IMR-90 (cell line): ENCODE measurements around the gene TNPO2. TPM values are rescaled to one million over a fixed set of nuclear protein-coding genes. Genes with fewer than 3 reads are reported as not detected.

ENCODE experiments used
- ATAC-seq: fragments of 200-7000 bp; cut with Tn5 transposase; 2 replicates; pipeline ENCODE4 v1.9.1; 2020; ENCODE audit warnings: low read depth, mild to moderate bottlenecking, moderate library complexity
- BruUV-seq: library from RNA; stranded (reverse); fragments of 400-500 nt; replicated peaks from 2 replicates; lab custom pipeline; 2021; lab: Mats Ljungman, UMichigan
- CTCF ChIA-PET: fragments of 300-600 bp; formaldehyde crosslinking; extraction: SDS; loops from one replicate; lab custom pipeline; 2021; ENCODE audit warnings: antibody characterized with exemption; lab: Yijun Ruan, JAX
- POLR2A ChIA-PET: fragments of 300-600 bp; sonication (Branson Sonifier 250); formaldehyde crosslinking; loops from one replicate; lab custom pipeline; 2022; ENCODE audit warnings: antibody characterized with exemption; ENCODE audit not compliant: unreplicated experiment; lab: Charles Lee
- DNase-seq: peaks from one replicate; pipeline ENCODE4 v3.0.0; 2013
- H2AFZ ChIP-seq: replicated peaks from 2 replicates; pipeline ENCODE3; 2013; ENCODE audit warnings: low read length, mild to moderate bottlenecking; ENCODE audit not compliant: poor library complexity
- H2AK5ac ChIP-seq: 2 replicates; pipeline ENCODE4 v1.6.1; 2013; ENCODE audit warnings: low read depth, low read length, inconsistent platforms
- H2AK9ac ChIP-seq: replicated peaks from 2 replicates; pipeline ENCODE3; 2013; ENCODE audit warnings: mild to moderate bottlenecking, low read depth, low read length, moderate library complexity; ENCODE audit not compliant: poor library complexity
- H2BK120ac ChIP-seq: 2 replicates; pipeline ENCODE4 v1.6.1; 2013; ENCODE audit warnings: low read depth, low read length, inconsistent platforms
- H2BK15ac ChIP-seq: 3 replicates; pipeline ENCODE4 v1.6.1; 2013; ENCODE audit warnings: low read depth, low read length, inconsistent platforms
- H2BK20ac ChIP-seq: 2 replicates; pipeline ENCODE4 v1.6.1; 2013; ENCODE audit warnings: low read depth, mild to moderate bottlenecking, inconsistent platforms, low read length, moderate library complexity
- H2BK5ac ChIP-seq: 2 replicates; pipeline ENCODE4 v1.6.1; 2013; ENCODE audit warnings: mild to moderate bottlenecking, low read depth, low read length, inconsistent platforms; ENCODE audit not compliant: poor library complexity, severe bottlenecking
- H3K14ac ChIP-seq: replicated peaks from 2 replicates; pipeline ENCODE4 v1.6.1; 2013; ENCODE audit warnings: low read depth, low read length, inconsistent platforms
- H3K18ac ChIP-seq: 2 replicates; pipeline ENCODE4 v1.6.1; 2013; ENCODE audit warnings: low read depth, low read length, control low read depth
- H3K23ac ChIP-seq: 2 replicates; pipeline ENCODE4 v1.6.1; 2013; ENCODE audit warnings: low read depth, low read length, inconsistent platforms
- H3K27ac ChIP-seq: 2 replicates; pipeline ENCODE4 v1.5.1; 2013; ENCODE audit warnings: mild to moderate bottlenecking, control low read depth, low read length; ENCODE audit not compliant: insufficient read depth
- H3K27me3 ChIP-seq: 2 replicates; pipeline ENCODE4 v1.6.1; 2013; ENCODE audit warnings: low read length; ENCODE audit not compliant: control insufficient read depth, insufficient read depth
- H3K36me3 ChIP-seq: 2 replicates; pipeline ENCODE4 v1.6.1; 2013; ENCODE audit warnings: low read length, mixed read lengths; ENCODE audit not compliant: control insufficient read depth, insufficient read depth
- H3K4ac ChIP-seq: 2 replicates; pipeline ENCODE4 v1.6.1; 2013; ENCODE audit warnings: low read depth, low read length, inconsistent platforms
- H3K4me1 ChIP-seq: 2 replicates; pipeline ENCODE4 v1.6.1; 2013; ENCODE audit warnings: low read length, mixed read lengths; ENCODE audit not compliant: control insufficient read depth, insufficient read depth
- H3K4me2 ChIP-seq: 2 replicates; pipeline ENCODE4 v1.6.1; 2013; ENCODE audit warnings: low read depth, mild to moderate bottlenecking, control low read depth, low read length, moderate library complexity
- H3K4me3 ChIP-seq: 2 replicates; pipeline ENCODE4 v1.5.1; 2013; ENCODE audit warnings: low read depth, mild to moderate bottlenecking, control low read depth, low read length, moderate library complexity; ENCODE audit not compliant: insufficient read depth
- H3K56ac ChIP-seq: 2 replicates; pipeline ENCODE4 v1.6.1; 2013; ENCODE audit warnings: low read length, inconsistent platforms; ENCODE audit not compliant: insufficient read depth; ENCODE audit errors: extremely low read depth
- H3K79me1 ChIP-seq, 2 experiments: 2 replicates each; pipeline ENCODE4 v1.6.1; 2013; ENCODE audit warnings: low read length in 2 of 2, inconsistent platforms in 1 of 2, low read depth in 1 of 2
- H3K9ac ChIP-seq: 2 replicates; pipeline ENCODE4 v1.6.1; 2013; ENCODE audit warnings: low read depth, low read length, control low read depth
- H3K9me1 ChIP-seq: 2 replicates; pipeline ENCODE4 v1.6.1; 2013; ENCODE audit warnings: low read length, inconsistent platforms; ENCODE audit not compliant: insufficient read depth
- H3K9me3 ChIP-seq: 2 replicates; pipeline ENCODE4 v1.6.1; 2013; ENCODE audit warnings: low read length; ENCODE audit not compliant: control insufficient read depth, insufficient read depth
- H4K20me1 ChIP-seq: 2 replicates; pipeline ENCODE4 v1.6.1; 2013; ENCODE audit warnings: low read length, inconsistent platforms; ENCODE audit not compliant: insufficient read depth
- H4K5ac ChIP-seq: 2 replicates; pipeline ENCODE4 v1.6.1; 2013; ENCODE audit warnings: mild to moderate bottlenecking, low read depth, low read length, control low read depth
- H4K8ac ChIP-seq, 2 experiments: 2 replicates each; pipeline ENCODE4 v1.6.1; 2013; ENCODE audit warnings: low read depth in 2 of 2, low read length in 2 of 2, control low read depth in 1 of 2, inconsistent platforms in 1 of 2
- H4K91ac ChIP-seq: 2 replicates; pipeline ENCODE4 v1.6.1; 2013; ENCODE audit warnings: low read depth, low read length, inconsistent platforms; ENCODE audit not compliant: insufficient read depth
- BHLHE40 ChIP-seq: fragments of 150-350 bp; IDR thresholded peaks from 2 replicates; pipeline ENCODE4 v1.6.1; 2016; ENCODE audit warnings: mild to moderate bottlenecking, low read depth, low read length
- CHD1 ChIP-seq: IDR thresholded peaks from 2 replicates; pipeline ENCODE4 v1.6.1; 2012; ENCODE audit warnings: low read depth, low read length, improper control_type of control experiment
- FOS ChIP-seq: fragments of 150-350 bp; IDR thresholded peaks from 2 replicates; pipeline ENCODE4 v1.6.1; 2016; ENCODE audit warnings: low read depth, low read length
- MAFK ChIP-seq: IDR thresholded peaks from 2 replicates; pipeline ENCODE4 v1.6.1; 2012; ENCODE audit warnings: low read depth, low read length, improper control_type of control experiment
- MAZ ChIP-seq: IDR thresholded peaks from 2 replicates; pipeline ENCODE4 v1.6.1; 2012; ENCODE audit warnings: low read depth, mild to moderate bottlenecking, low read length, improper control_type of control experiment, moderate library complexity, borderline replicate concordance
- NFE2L2 ChIP-seq: fragments of 150-350 bp; IDR thresholded peaks from 2 replicates; pipeline ENCODE4 v1.6.1; 2016; ENCODE audit warnings: low read depth, mild to moderate bottlenecking, low read length
- POLR2A ChIP-seq: IDR thresholded peaks from 2 replicates; pipeline ENCODE4 v1.6.1; 2012; ENCODE audit warnings: mild to moderate bottlenecking, low read depth, low read length
- RAD21 ChIP-seq: IDR thresholded peaks from 2 replicates; pipeline ENCODE4 v1.6.1; 2012; ENCODE audit warnings: low read length, improper control_type of control experiment
- RCOR1 ChIP-seq: IDR thresholded peaks from 2 replicates; pipeline ENCODE4 v1.6.1; 2012; ENCODE audit warnings: mild to moderate bottlenecking, low read length, improper control_type of control experiment; ENCODE audit not compliant: insufficient replicate concordance
- RFX5 ChIP-seq: IDR thresholded peaks from 2 replicates; pipeline ENCODE4 v1.8.0; 2012; ENCODE audit warnings: low read depth, mild to moderate bottlenecking, low read length, moderate library complexity
- WGBS, 2 experiments: methylation state at CpG; one replicate each; pipeline versions ENCODE4 v1.1.5 to v1.1.7; 2013; ENCODE audit warnings: missing lambda C conversion rate in 2 of 2; ENCODE audit not compliant: insufficient read length in 1 of 2; ENCODE audit errors: extremely low coverage in 2 of 2; 5-methylcytosine and 5-hydroxymethylcytosine counted together
- dilution Hi-C: fragments of 300-500 bp; cut with HindIII; formaldehyde crosslinking; loops from one replicate; pipeline ENCODE4 v1.14.3; 2018; ENCODE audit warnings: low sequenced_read_pairs; ENCODE audit not compliant: unreplicated experiment
- in situ Hi-C: fragments of 300-500 bp; cut with MboI; formaldehyde crosslinking; loops from 3 replicates; pipeline ENCODE4 v1.14.3; 2019; ENCODE audit warnings: low sequenced_read_pairs, inconsistent platforms, mixed read lengths
- intact Hi-C: fragments of 100-400 bp; cut with micrococcal nuclease; formaldehyde crosslinking; loops from 2 replicates; pipeline ENCODE4 v1.10.0; 2022
- polyA plus RNA-seq, 3 experiments: library from polyadenylated mRNA; depleted of rRNA; stranded (reverse); fragments of >200 nt; gene quantifications; 2 replicates each; pipeline ENCODE4 v1.2.3, GENCODE V29; 2012; ENCODE audit warnings: low replicate concordance in 1 of 3
- total RNA-seq: library from RNA; depleted of rRNA; stranded (reverse); fragments of >200 nt; gene quantifications from 2 replicates; pipeline ENCODE4 v1.2.3, GENCODE V29; 2012

Gene TNPO2
- total and polyA plus RNA-seq, 2 of the 4 experiments (the other 2 are of a cell fraction), result 36.0 to 77.2 TPM

- no peak overlapping the region for H2BK20ac ChIP-seq
- no peak for DNase-seq
- no peak overlapping the region for H4K8ac ChIP-seq
- no peak overlapping the region for H2AK5ac ChIP-seq
- no TSS peak for BruUV-seq
- H4K5ac ChIP-seq, result no peak overlapping the region
- H3K79me1 ChIP-seq, result peaks cover 0 to 7% of the 10 kb centered on the region in 2 experiments; a peak in 1 of 4 replicates
- no peak for ATAC-seq
- H2BK15ac ChIP-seq, result no peak overlapping the region
- no peak overlapping the region for H3K4me3 ChIP-seq
- H4K20me1 ChIP-seq, result no peaks in the 10 kb centered on the region
- dilution Hi-C loops, result no loop called here
- ChIA-PET CTCF (no interaction called here), POLR2A (no interaction called here)
- H3K18ac ChIP-seq, result no peak overlapping the region
- TF ChIP-seq BHLHE40 (no peak), FOS (no peak), MAFK (no peak), CHD1 (no peak), MAZ (no peak), RCOR1 (no peak), RAD21 (no peak), POLR2A (no peak), NFE2L2 (no peak), RFX5 (no peak)
- no peak overlapping the region for H2AK9ac ChIP-seq
- H3K4ac ChIP-seq, result no peak overlapping the region
- 95% methylated on average over 3 of the region's 12 CpGs; no CpG with 5 or more reads in 1 of the 2 experiments for whole genome bisulfite sequencing, 2 experiments
- no peak overlapping the region for H2AFZ ChIP-seq
- H3K9me3 ChIP-seq, result no peaks in the 10 kb centered on the region
- H3K23ac ChIP-seq, result no peak overlapping the region
- no peak overlapping the region for H3K4me2 ChIP-seq
- H3K14ac ChIP-seq, result no peak overlapping the region
- no peak overlapping the region for H3K9ac ChIP-seq
- H3K27me3 ChIP-seq, result no peaks in the 10 kb centered on the region
- H4K91ac ChIP-seq, result no peak overlapping the region
- 0 out of 2 replicates have a peak, but pooled peaks cover 2% of the 10 kb centered on the region for H3K36me3 ChIP-seq
- in situ Hi-C loops, result no loop called here
- H3K27ac ChIP-seq, result no peak overlapping the region
- no peak overlapping the region for H2BK5ac ChIP-seq
- H3K56ac ChIP-seq, result no peak overlapping the region
- H2BK120ac ChIP-seq, result no peak overlapping the region
- intact Hi-C loops, result no loop called here
- no peaks in the 10 kb centered on the region for H3K9me1 ChIP-seq
- no peaks in the 10 kb centered on the region for H3K4me1 ChIP-seq
Observed at GRCh38 chr19:12689012-12689411, 34.7 kb downstream of the TNPO2 start.
